A673 (cell line): ENCODE measurements around the gene TAF1C.

Experiments
- EZH2 ChIP-seq: fragments of 200-600 bp; sonication (generic); IDR thresholded peaks from 2 replicates; pipeline ENCODE4 v1.6.1; 2017; ENCODE audit warnings: borderline replicate concordance, low read depth, mild to moderate bottlenecking, mixed read lengths, antibody characterized with exemption, low read length; ENCODE audit not compliant: poor library complexity, severe bottlenecking
- TF ChIP-seq, protein P1 (sequence below): fragments of 300-800, 200-600 bp; sonication (generic); conservative IDR thresholded peaks from 2 replicates; pipeline ENCODE4 v1.5.1; 2017; ENCODE audit warnings: low read depth, mild to moderate bottlenecking, antibody characterized with exemption, low read length, moderate library complexity, mixed read lengths

GRCh38 chr16:84156342-84156784 is 30.5 kb downstream of the TAF1C start:
- TF ChIP-seq, protein P1, sequence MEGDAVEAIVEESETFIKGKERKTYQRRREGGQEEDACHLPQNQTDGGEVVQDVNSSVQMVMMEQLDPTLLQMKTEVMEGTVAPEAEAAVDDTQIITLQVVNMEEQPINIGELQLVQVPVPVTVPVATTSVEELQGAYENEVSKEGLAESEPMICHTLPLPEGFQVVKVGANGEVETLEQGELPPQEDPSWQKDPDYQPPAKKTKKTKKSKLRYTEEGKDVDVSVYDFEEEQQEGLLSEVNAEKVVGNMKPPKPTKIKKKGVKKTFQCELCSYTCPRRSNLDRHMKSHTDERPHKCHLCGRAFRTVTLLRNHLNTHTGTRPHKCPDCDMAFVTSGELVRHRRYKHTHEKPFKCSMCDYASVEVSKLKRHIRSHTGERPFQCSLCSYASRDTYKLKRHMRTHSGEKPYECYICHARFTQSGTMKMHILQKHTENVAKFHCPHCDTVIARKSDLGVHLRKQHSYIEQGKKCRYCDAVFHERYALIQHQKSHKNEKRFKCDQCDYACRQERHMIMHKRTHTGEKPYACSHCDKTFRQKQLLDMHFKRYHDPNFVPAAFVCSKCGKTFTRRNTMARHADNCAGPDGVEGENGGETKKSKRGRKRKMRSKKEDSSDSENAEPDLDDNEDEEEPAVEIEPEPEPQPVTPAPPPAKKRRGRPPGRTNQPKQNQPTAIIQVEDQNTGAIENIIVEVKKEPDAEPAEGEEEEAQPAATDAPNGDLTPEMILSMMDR, result no peak
- TF ChIP-seq EZH2, result no peak
